ENCODE data around the gene ZSWIM5. TPM values are rescaled to one million over a fixed set of nuclear protein-coding genes. Genes with fewer than 3 reads are reported as not detected.

Gene ZSWIM5
- total and polyA plus RNA-seq, 4 donors: 0.67 to 2.9 (median 1.3) TPM

- Histone ChIP-seq H3K27ac (ENCODE audit: low read depth in 1 of 2, low read length in 2 of 2) (no peak overlapping the region), H3K4me3 (ENCODE audit: low read depth in 1 of 3, low read length in 3 of 3) (no peak overlapping the region), H3K36me3 (ENCODE audit: control insufficient read depth in 4 of 4, insufficient read depth in 3 of 4, low read depth in 1 of 4, low read length in 3 of 4) (no peaks in the 10 kb centered on the region), H3K9ac (ENCODE audit: low read depth in 1 of 2, low read length in 2 of 2) (no peak overlapping the region), H3K27me3 (ENCODE audit: control insufficient read depth in 4 of 4, insufficient read depth in 4 of 4, low read length in 3 of 4) (no peaks in the 10 kb centered on the region), H3K9me3 (ENCODE audit: control insufficient read depth in 4 of 4, low read length in 3 of 4) (no peaks in the 10 kb centered on the region), H3K4me1 (ENCODE audit: control insufficient read depth in 4 of 4, insufficient read depth in 4 of 4, low read length in 3 of 4) (peaks cover 0 to 2% (median 1%) of the 10 kb centered on the region in 4 donors)
- DNase-seq (ENCODE audit: low spot score): no peak
- TF ChIP-seq, protein P1, sequence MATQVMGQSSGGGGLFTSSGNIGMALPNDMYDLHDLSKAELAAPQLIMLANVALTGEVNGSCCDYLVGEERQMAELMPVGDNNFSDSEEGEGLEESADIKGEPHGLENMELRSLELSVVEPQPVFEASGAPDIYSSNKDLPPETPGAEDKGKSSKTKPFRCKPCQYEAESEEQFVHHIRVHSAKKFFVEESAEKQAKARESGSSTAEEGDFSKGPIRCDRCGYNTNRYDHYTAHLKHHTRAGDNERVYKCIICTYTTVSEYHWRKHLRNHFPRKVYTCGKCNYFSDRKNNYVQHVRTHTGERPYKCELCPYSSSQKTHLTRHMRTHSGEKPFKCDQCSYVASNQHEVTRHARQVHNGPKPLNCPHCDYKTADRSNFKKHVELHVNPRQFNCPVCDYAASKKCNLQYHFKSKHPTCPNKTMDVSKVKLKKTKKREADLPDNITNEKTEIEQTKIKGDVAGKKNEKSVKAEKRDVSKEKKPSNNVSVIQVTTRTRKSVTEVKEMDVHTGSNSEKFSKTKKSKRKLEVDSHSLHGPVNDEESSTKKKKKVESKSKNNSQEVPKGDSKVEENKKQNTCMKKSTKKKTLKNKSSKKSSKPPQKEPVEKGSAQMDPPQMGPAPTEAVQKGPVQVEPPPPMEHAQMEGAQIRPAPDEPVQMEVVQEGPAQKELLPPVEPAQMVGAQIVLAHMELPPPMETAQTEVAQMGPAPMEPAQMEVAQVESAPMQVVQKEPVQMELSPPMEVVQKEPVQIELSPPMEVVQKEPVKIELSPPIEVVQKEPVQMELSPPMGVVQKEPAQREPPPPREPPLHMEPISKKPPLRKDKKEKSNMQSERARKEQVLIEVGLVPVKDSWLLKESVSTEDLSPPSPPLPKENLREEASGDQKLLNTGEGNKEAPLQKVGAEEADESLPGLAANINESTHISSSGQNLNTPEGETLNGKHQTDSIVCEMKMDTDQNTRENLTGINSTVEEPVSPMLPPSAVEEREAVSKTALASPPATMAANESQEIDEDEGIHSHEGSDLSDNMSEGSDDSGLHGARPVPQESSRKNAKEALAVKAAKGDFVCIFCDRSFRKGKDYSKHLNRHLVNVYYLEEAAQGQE (IDR thresholded peaks at IDR 0.05): no peak
- TF ChIP-seq HNF4G (IDR thresholded peaks at IDR 0.05) (no peak), CTCF (IDR thresholded peaks at IDR 0.05; ENCODE audit: low read depth, low read length, missing input control) (no peak), FOXA2 (IDR thresholded peaks at IDR 0.05) (no peak), YY1 (IDR thresholded peaks at IDR 0.05) (no peak), HNF4A (conservative IDR thresholded peaks at IDR 0.05) (no peak), EGR1 (IDR thresholded peaks at IDR 0.05; ENCODE audit: low read depth in 2 of 2) (no peak), GABPA (IDR thresholded peaks at IDR 0.05 in 1 of 2, conservative IDR thresholded peaks at IDR 0.05 in 1 of 2) (no peak), TAF1 (conservative IDR thresholded peaks at IDR 0.05) (no peak), RAD21 (IDR thresholded peaks at IDR 0.05) (no peak), MAX (IDR thresholded peaks at IDR 0.05) (no peak), ZBTB33 (IDR thresholded peaks at IDR 0.05) (no peak), RXRA (IDR thresholded peaks at IDR 0.05) (no peak), NR2F2 (IDR thresholded peaks at IDR 0.05) (no peak), JUND (IDR thresholded peaks at IDR 0.05) (no peak), FOXA1 (IDR thresholded peaks at IDR 0.05) (no peak), SP1 (IDR thresholded peaks at IDR 0.05) (no peak)
- TF ChIP-seq, protein P2, sequence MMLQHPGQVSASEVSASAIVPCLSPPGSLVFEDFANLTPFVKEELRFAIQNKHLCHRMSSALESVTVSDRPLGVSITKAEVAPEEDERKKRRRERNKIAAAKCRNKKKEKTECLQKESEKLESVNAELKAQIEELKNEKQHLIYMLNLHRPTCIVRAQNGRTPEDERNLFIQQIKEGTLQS (IDR thresholded peaks at IDR 0.05): no peak
- 96% methylated on average over 1 of the region's 1 CpG for WGBS
These were observed 182.7 kb downstream of the ZSWIM5 start for GRCh38 chr1:45023663-45024062.

Measured in liver (tissue), 9 donors.